HEK293 (cell line): ENCODE results near the gene RGS9.

Experiments
- CTCF ChIA-PET: fragments of 350-600 bp; formaldehyde crosslinking; extraction: SDS; loops from one replicate; lab custom pipeline; 2021; ENCODE audit warnings: antibody characterized with exemption; lab: Yijun Ruan, JAX
- POLR2A ChIA-PET: fragments of 300-600 bp; formaldehyde crosslinking; extraction: SDS; loops from one replicate; lab custom pipeline; 2020; ENCODE audit warnings: antibody characterized with exemption, inconsistent platforms; lab: Yijun Ruan, JAX
- H3K27ac ChIP-seq: fragments of 200-500 bp; sonication (Bioruptor generic); 2 replicates; pipeline ENCODE4 v1.5.1; 2014; ENCODE audit warnings: low read depth, low read length, control low read depth, inconsistent platforms; ENCODE audit errors: extremely low read depth
- H3K36me3 ChIP-seq, 2 experiments: fragments of 200-500 bp in 1 of 2; sonication (Bioruptor generic) in 1 of 2; 1 replicate in 1 of 2; 2 replicates in 1 of 2; pipeline ENCODE4 v1.5.1; 2014 to 2017; ENCODE audit warnings: inconsistent platforms in 2 of 2, low read length in 2 of 2; ENCODE audit not compliant: control insufficient read depth in 2 of 2, insufficient read depth in 1 of 2
- H3K4me1 ChIP-seq: fragments of 200-500 bp; sonication (Bioruptor generic); 2 replicates; pipeline ENCODE4 v1.5.1; 2014; ENCODE audit warnings: mild to moderate bottlenecking, low read length, inconsistent platforms; ENCODE audit not compliant: control insufficient read depth, insufficient read depth
- H3K4me3 ChIP-seq: 2 replicates; pipeline ENCODE4 v1.5.1; 2011; ENCODE audit warnings: low read depth, mild to moderate bottlenecking, control low read depth, low read length, moderate library complexity
- H3K9me3 ChIP-seq: fragments of 200-500 bp; sonication (Bioruptor generic); 2 replicates; pipeline ENCODE4 v1.5.1; 2014; ENCODE audit warnings: low read depth, low read length, inconsistent platforms; ENCODE audit not compliant: control insufficient read depth, insufficient read depth
- KLF1 ChIP-seq: fragments of 450-650 bp; formaldehyde crosslinking; IDR thresholded peaks from 2 replicates; pipeline ENCODE4 v1.5.1; 2016; ENCODE audit warnings: missing biosample characterization, missing genetic modification characterization
- MZF1 ChIP-seq: fragments of 450-650 bp; formaldehyde crosslinking; IDR thresholded peaks from 2 replicates; pipeline ENCODE4 v1.5.1; 2017; ENCODE audit warnings: missing biosample characterization, missing genetic modification characterization, borderline replicate concordance
- REPIN1 ChIP-seq: fragments of 450-650 bp; formaldehyde crosslinking; IDR thresholded peaks from 2 replicates; pipeline ENCODE4 v1.5.1; 2017; ENCODE audit warnings: missing biosample characterization, missing genetic modification characterization, low read depth
- TCF7L2 ChIP-seq: IDR thresholded peaks from 2 replicates; pipeline ENCODE4 v1.6.1; 2011; ENCODE audit warnings: low read depth, mild to moderate bottlenecking, inconsistent platforms, low read length, moderate library complexity, borderline replicate concordance
- WT1 ChIP-seq: fragments of 450-650 bp; formaldehyde crosslinking; IDR thresholded peaks from 2 replicates; pipeline ENCODE4 v1.5.1; 2016; ENCODE audit warnings: missing biosample characterization, missing genetic modification characterization
- YY2 ChIP-seq: fragments of 450-650 bp; formaldehyde crosslinking; IDR thresholded peaks from 2 replicates; pipeline ENCODE4 v1.5.1; 2016; ENCODE audit warnings: missing biosample characterization, missing genetic modification characterization
- ZBTB20 ChIP-seq: fragments of 450-650 bp; formaldehyde crosslinking; IDR thresholded peaks from 2 replicates; pipeline ENCODE4 v1.5.1; 2016; ENCODE audit warnings: missing biosample characterization, missing genetic modification characterization
- ZFP69B ChIP-seq: fragments of 450-650 bp; formaldehyde crosslinking; IDR thresholded peaks from 2 replicates; pipeline ENCODE4 v1.5.1; 2016; ENCODE audit warnings: missing biosample characterization, missing genetic modification characterization
- ZNF133 ChIP-seq: fragments of 450-650 bp; formaldehyde crosslinking; IDR thresholded peaks from 2 replicates; pipeline ENCODE4 v1.5.1; 2016; ENCODE audit warnings: missing biosample characterization, missing genetic modification characterization
- ZNF140 ChIP-seq: fragments of 450-650 bp; formaldehyde crosslinking; IDR thresholded peaks from 2 replicates; pipeline ENCODE4 v1.5.1; 2016; ENCODE audit warnings: missing biosample characterization, missing genetic modification characterization
- ZNF341 ChIP-seq: fragments of 450-650 bp; formaldehyde crosslinking; IDR thresholded peaks from 2 replicates; pipeline ENCODE4; 2016; ENCODE audit warnings: low read depth, missing biosample characterization, missing genetic modification characterization
- ZNF621 ChIP-seq: fragments of 450-650 bp; formaldehyde crosslinking; IDR thresholded peaks from 2 replicates; pipeline ENCODE4 v1.5.1; 2017; ENCODE audit warnings: missing biosample characterization, missing genetic modification characterization
- ZNF677 ChIP-seq: fragments of 450-650 bp; IDR thresholded peaks from 2 replicates; pipeline ENCODE4 v1.5.0; 2018; ENCODE audit warnings: missing biosample characterization, mild to moderate bottlenecking, missing genetic modification characterization, moderate library complexity
- ZNF777 ChIP-seq: fragments of 450-650 bp; formaldehyde crosslinking; IDR thresholded peaks from 2 replicates; pipeline ENCODE4 v1.5.1; 2017; ENCODE audit warnings: missing biosample characterization, missing genetic modification characterization, borderline replicate concordance
- ZNF785 ChIP-seq: fragments of 450-650 bp; formaldehyde crosslinking; IDR thresholded peaks from 2 replicates; pipeline ENCODE4 v1.5.1; 2016; ENCODE audit warnings: missing biosample characterization, missing genetic modification characterization
- ZSCAN23 ChIP-seq: fragments of 450-650 bp; formaldehyde crosslinking; IDR thresholded peaks from 2 replicates; pipeline ENCODE4 v1.5.1; 2016; ENCODE audit warnings: missing biosample characterization, missing genetic modification characterization
- TF ChIP-seq, protein P1 (sequence below): fragments of 450-650 bp; formaldehyde crosslinking; IDR thresholded peaks from 2 replicates; pipeline ENCODE4 v1.5.1; 2016; ENCODE audit warnings: missing biosample characterization, missing genetic modification characterization
- TF ChIP-seq, protein P2 (sequence below): fragments of 450-650 bp; formaldehyde crosslinking; IDR thresholded peaks from 2 replicates; pipeline ENCODE4 v1.5.1; 2016; ENCODE audit warnings: missing biosample characterization, missing genetic modification characterization
- TF ChIP-seq, protein P3 (sequence below): fragments of 450-650 bp; formaldehyde crosslinking; IDR thresholded peaks from 2 replicates; pipeline ENCODE4 v1.5.1; 2016; ENCODE audit warnings: missing biosample characterization, missing genetic modification characterization
- TF ChIP-seq, protein P4 (sequence below): fragments of 450-650 bp; formaldehyde crosslinking; IDR thresholded peaks from 2 replicates; pipeline ENCODE4 v1.5.1; 2016; ENCODE audit warnings: missing biosample characterization, missing genetic modification characterization

Gene RGS9

DNA sequence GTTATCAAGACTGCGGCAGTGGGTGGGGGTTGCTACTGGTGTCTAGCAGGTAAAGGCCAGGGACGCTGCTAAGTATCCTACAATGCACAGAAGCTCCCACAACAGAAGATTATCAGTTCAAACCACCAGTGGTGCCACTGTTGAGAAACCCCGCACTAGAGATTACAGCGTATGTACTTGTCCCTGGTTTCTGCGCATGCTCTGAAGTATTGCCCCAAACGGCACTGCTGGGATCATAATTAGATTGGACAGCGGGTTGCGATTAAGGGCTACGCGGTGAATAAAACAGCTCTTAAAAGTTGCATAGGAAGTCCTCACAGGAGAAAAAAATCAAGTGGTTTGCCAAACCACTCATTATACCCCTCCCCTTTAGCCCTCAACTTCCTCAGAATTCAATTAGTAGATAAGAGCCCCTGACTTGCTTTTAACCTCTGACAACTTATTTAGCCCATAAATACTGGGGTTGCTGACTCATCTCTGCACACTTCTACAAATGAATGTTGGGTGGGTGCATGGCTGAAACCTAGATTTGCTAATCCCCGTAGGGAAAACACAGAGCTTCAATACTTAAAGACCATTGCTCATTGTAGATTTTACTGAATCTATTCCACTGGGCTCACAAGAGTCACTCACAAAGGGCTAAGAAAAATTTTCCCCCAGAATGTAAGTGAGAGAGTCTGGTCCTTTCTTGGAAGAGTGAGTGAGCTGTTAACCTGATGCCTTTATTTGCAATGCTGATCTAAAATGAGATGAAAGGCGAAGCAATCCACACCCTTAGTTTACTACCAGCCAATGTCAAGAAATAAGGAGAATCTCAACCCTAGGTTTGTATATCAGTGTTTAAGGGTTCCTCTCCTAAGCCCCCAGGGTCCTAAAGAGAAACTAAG, 91.8 kb downstream of the RGS9 start (continued):
- TF ChIP-seq, protein P1, sequence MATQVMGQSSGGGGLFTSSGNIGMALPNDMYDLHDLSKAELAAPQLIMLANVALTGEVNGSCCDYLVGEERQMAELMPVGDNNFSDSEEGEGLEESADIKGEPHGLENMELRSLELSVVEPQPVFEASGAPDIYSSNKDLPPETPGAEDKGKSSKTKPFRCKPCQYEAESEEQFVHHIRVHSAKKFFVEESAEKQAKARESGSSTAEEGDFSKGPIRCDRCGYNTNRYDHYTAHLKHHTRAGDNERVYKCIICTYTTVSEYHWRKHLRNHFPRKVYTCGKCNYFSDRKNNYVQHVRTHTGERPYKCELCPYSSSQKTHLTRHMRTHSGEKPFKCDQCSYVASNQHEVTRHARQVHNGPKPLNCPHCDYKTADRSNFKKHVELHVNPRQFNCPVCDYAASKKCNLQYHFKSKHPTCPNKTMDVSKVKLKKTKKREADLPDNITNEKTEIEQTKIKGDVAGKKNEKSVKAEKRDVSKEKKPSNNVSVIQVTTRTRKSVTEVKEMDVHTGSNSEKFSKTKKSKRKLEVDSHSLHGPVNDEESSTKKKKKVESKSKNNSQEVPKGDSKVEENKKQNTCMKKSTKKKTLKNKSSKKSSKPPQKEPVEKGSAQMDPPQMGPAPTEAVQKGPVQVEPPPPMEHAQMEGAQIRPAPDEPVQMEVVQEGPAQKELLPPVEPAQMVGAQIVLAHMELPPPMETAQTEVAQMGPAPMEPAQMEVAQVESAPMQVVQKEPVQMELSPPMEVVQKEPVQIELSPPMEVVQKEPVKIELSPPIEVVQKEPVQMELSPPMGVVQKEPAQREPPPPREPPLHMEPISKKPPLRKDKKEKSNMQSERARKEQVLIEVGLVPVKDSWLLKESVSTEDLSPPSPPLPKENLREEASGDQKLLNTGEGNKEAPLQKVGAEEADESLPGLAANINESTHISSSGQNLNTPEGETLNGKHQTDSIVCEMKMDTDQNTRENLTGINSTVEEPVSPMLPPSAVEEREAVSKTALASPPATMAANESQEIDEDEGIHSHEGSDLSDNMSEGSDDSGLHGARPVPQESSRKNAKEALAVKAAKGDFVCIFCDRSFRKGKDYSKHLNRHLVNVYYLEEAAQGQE (tag by site-specific recombination): peak; percentile 74
- TF ChIP-seq ZNF140 (no peak), KLF1 (tag by site-specific recombination) (0 out of 2 replicates have a peak, but pooled peaks have one; percentile 35), REPIN1 (tag by site-specific recombination) (no peak), TCF7L2 (peak; percentile 81)

DNA sequence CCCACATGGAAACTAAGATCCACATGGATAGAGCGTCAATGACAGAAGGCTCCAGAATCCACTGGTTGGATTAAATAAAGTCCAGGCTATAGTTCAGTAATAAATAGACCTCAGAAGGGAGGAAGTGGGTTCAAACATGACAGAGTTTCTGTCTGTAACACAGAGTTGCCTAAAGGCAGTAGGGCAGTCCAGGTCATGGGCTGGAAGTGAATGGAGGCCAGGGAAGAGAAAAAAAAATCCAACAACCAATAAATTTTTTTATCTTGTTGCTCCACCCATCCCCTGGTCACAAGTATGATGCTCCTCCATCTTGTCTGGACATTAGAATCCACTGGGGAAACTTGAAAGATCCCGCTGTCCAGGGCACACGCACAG, 92.4 kb downstream of the RGS9 start:
- Histone ChIP-seq H3K4me3 (no peak overlapping the region), H3K36me3 (no peaks in the 10 kb centered on the region), H3K4me1 (peaks cover 2% of the 10 kb centered on the region; the same call in 1 of the 2 replicates), H3K27ac (0 out of 2 replicates have a peak overlapping the region, but pooled peaks have one; percentile 1), H3K9me3 (no peaks in the 10 kb centered on the region)
- CTCF ChIA-PET: interaction anchor here (0.6 to 5.2 kb wide), 6 partner anchors 9 to 937 kb away, joined by 3 to 46 read pairs (median 5); no protein-coding TSS in a partner anchor
- TF ChIP-seq ZSCAN23 (tag by site-specific recombination): no peak
- POLR2A ChIA-PET: interaction anchor here (1.1 kb wide), 1 partner anchor 15 kb away, joined by 3 read pairs; no protein-coding TSS in a partner anchor

DNA sequence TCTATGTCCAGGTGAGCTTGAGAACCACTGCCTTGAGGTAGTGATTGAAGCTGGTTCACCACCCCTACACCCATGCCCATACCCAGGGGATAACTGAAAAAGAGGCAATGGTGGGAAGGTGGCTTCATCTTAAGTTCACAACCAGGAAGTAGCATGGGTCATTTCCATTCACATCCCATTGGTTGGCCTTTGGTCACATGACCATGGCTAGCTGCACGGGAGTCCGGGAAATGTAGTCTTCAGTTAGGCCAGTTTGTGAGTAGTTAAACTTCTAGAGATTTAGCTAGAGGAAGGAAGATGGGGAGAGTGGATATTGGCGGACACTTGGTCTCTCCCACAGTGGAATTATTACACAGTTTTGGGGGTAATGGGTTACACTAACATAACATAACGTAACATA, 92.9 kb downstream of the RGS9 start:
- H3K36me3 ChIP-seq: no peaks in the 10 kb centered on the region
- H3K4me3 ChIP-seq: no peak overlapping the region
- POLR2A ChIA-PET: interaction anchor here (0.6 to 1.1 kb wide), 2 partner anchors 14 to 976 kb away, joined by 3 read pairs; no protein-coding TSS in a partner anchor
- H3K27ac ChIP-seq: no peak overlapping the region
- no peak for TF ChIP-seq ZNF677
- TF ChIP-seq, protein P2, sequence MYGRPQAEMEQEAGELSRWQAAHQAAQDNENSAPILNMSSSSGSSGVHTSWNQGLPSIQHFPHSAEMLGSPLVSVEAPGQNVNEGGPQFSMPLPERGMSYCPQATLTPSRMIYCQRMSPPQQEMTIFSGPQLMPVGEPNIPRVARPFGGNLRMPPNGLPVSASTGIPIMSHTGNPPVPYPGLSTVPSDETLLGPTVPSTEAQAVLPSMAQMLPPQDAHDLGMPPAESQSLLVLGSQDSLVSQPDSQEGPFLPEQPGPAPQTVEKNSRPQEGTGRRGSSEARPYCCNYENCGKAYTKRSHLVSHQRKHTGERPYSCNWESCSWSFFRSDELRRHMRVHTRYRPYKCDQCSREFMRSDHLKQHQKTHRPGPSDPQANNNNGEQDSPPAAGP: no peak
- TF ChIP-seq MZF1 (tag by site-specific recombination): no peak
- TF ChIP-seq ZNF777 (tag by site-specific recombination): no peak
- TF ChIP-seq, protein P3, sequence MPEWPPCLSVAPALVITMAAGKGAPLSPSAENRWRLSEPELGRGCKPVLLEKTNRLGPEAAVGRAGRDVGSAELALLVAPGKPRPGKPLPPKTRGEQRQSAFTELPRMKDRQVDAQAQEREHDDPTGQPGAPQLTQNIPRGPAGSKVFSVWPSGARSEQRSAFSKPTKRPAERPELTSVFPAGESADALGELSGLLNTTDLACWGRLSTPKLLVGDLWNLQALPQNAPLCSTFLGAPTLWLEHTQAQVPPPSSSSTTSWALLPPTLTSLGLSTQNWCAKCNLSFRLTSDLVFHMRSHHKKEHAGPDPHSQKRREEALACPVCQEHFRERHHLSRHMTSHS: no peak
- no peak for TF ChIP-seq YY2 (tag by site-specific recombination)
- peaks cover 2% of the 10 kb centered on the region; the same call in 1 of the 2 replicates for H3K4me1 ChIP-seq
- H3K9me3 ChIP-seq: no peaks in the 10 kb centered on the region
- CTCF ChIA-PET: interaction anchor here (0.6 to 5.2 kb wide), 16 partner anchors 9 to 936 kb away, joined by 3 to 46 read pairs (median 5); no protein-coding TSS in a partner anchor

DNA sequence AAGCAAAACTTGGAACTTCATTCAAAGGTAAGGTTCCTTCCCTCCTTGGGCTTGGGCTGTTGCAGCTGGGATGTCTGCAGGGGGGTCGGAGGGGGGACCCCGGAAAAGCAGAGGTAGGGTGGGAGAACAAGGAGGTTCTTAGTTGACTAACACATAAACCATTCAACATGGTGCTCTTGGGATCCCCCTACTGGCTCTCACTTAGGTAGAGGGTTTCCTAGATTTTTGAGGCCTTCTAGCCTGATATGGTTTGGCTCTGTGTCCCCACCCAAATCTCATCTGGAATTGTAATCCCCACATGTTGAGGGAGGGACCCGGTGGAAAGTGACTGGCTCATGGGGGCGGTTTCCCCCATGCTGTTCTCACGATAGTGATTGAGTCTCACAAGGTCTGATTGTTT, 93.9 kb downstream of the RGS9 start:
- no peak overlapping the region for H3K27ac ChIP-seq
- TF ChIP-seq ZNF341 (peak; percentile 49), ZNF785 (tag by site-specific recombination) (no peak), ZNF621 (tag by site-specific recombination) (no peak), ZBTB20 (tag by site-specific recombination) (no peak), ZNF133 (tag by site-specific recombination) (no peak), ZFP69B (tag by site-specific recombination) (no peak), WT1 (tag by site-specific recombination) (no peak)
- TF ChIP-seq, protein P4, sequence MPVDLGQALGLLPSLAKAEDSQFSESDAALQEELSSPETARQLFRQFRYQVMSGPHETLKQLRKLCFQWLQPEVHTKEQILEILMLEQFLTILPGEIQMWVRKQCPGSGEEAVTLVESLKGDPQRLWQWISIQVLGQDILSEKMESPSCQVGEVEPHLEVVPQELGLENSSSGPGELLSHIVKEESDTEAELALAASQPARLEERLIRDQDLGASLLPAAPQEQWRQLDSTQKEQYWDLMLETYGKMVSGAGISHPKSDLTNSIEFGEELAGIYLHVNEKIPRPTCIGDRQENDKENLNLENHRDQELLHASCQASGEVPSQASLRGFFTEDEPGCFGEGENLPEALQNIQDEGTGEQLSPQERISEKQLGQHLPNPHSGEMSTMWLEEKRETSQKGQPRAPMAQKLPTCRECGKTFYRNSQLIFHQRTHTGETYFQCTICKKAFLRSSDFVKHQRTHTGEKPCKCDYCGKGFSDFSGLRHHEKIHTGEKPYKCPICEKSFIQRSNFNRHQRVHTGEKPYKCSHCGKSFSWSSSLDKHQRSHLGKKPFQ (tag by site-specific recombination): no peak
- CTCF ChIA-PET: interaction anchor here (0.6 to 5.2 kb wide), 32 partner anchors 9 to 1443 kb away, joined by 3 to 46 read pairs (median 5); no protein-coding TSS in a partner anchor
- H3K9me3 ChIP-seq: no peaks in the 10 kb centered on the region
- H3K36me3 ChIP-seq: no peaks in the 10 kb centered on the region
- POLR2A ChIA-PET: no interaction called here
- H3K4me1 ChIP-seq: peaks cover 2% of the 10 kb centered on the region; the same call in 1 of the 2 replicates
- H3K4me3 ChIP-seq: no peak overlapping the region
